H1 (cell line): ENCODE data around the gene KANSL1. TPM values are rescaled to one million over a fixed set of nuclear protein-coding genes. Genes with fewer than 3 reads are reported as not detected.

ENCODE experiments used
- CTCF ChIA-PET: fragments of 300-600 bp; sonication (Branson Sonifier 250); formaldehyde crosslinking; loops from one replicate; lab custom pipeline; 2021; ENCODE audit not compliant: partially characterized antibody; lab: Charles Lee
- POLR2A ChIA-PET: fragments of 300-600 bp; sonication (Branson Sonifier 250); formaldehyde crosslinking; loops from one replicate; lab custom pipeline; 2021; ENCODE audit warnings: inconsistent platforms; ENCODE audit not compliant: partially characterized antibody; lab: Charles Lee
- DNase-seq, 2 experiments: peaks; one replicate each; pipeline versions ENCODE4 v3.0.0 to v3.0.0-alpha.2; 2010 to 2022; ENCODE audit warnings: low spot score in 2 of 2, low read depth in 1 of 2, mixed read lengths in 1 of 2
- FAIRE-seq: peaks from 2 replicates; lab custom pipeline; 2011; peaks lifted over from hg19 to GRCh38; lab: Jason Lieb, UNC
- H2AFZ ChIP-seq: 2 replicates; pipeline ENCODE4 v1.8.1; 2012; ENCODE audit warnings: low read length, inconsistent platforms
- H2AK5ac ChIP-seq: 2 replicates; pipeline ENCODE4 v1.6.1; 2013; ENCODE audit warnings: low read depth, low read length
- H2BK120ac ChIP-seq: replicated peaks from 2 replicates; pipeline ENCODE3; 2013; ENCODE audit warnings: low read depth, low read length, inconsistent platforms
- H2BK12ac ChIP-seq: 2 replicates; pipeline ENCODE4 v1.6.1; 2013; ENCODE audit warnings: low read depth, low read length
- H2BK15ac ChIP-seq: 2 replicates; pipeline ENCODE4 v1.6.1; 2013; ENCODE audit warnings: low read length
- H2BK20ac ChIP-seq: 2 replicates; pipeline ENCODE4 v1.6.1; 2013; ENCODE audit warnings: low read length
- H2BK5ac ChIP-seq: 2 replicates; pipeline ENCODE4 v1.6.1; 2013; ENCODE audit warnings: low read depth, low read length
- H3K14ac ChIP-seq: 2 replicates; pipeline ENCODE4 v1.6.1; 2013; ENCODE audit warnings: inconsistent platforms; ENCODE audit not compliant: insufficient read length
- H3K18ac ChIP-seq: 2 replicates; pipeline ENCODE4 v1.6.1; 2013; ENCODE audit warnings: low read length; ENCODE audit errors: extremely low read depth
- H3K23ac ChIP-seq: 2 replicates; pipeline ENCODE4 v1.6.1; 2013; ENCODE audit warnings: inconsistent platforms; ENCODE audit not compliant: insufficient read length
- H3K23me2 ChIP-seq: 2 replicates; pipeline ENCODE4 v1.6.1; 2013; ENCODE audit warnings: low read depth, low read length
- H3K27ac ChIP-seq: 2 replicates; pipeline ENCODE4 v1.6.1; 2011; ENCODE audit warnings: low read depth, low read length, inconsistent platforms
- H3K27me3 ChIP-seq, 4 experiments: replicated peaks in 1 of 4; 1 replicate in 1 of 4; 2 replicates in 3 of 4; pipeline versions ENCODE4 v1.6.1 to v1.8.1; 2011 to 2013; ENCODE audit warnings: low read length in 3 of 4, mild to moderate bottlenecking in 3 of 4, inconsistent platforms in 2 of 4, mixed read lengths in 2 of 4, moderate library complexity in 1 of 4; ENCODE audit not compliant: control insufficient read depth in 3 of 4, insufficient read depth in 3 of 4; ENCODE audit errors: extremely low read depth in 1 of 4
- H3K36me3 ChIP-seq, 4 experiments: 2 replicates each; pipeline versions ENCODE4 v1.6.1 to v1.8.1; 2011 to 2013; ENCODE audit warnings: mild to moderate bottlenecking in 4 of 4, low read length in 3 of 4, moderate library complexity in 2 of 4, control low read depth in 1 of 4, inconsistent platforms in 1 of 4; ENCODE audit not compliant: insufficient read depth in 4 of 4, control insufficient read depth in 2 of 4
- H3K4ac ChIP-seq: replicated peaks from 2 replicates; pipeline ENCODE3; 2013; ENCODE audit warnings: low read length, low read depth, mixed read lengths, inconsistent platforms; ENCODE audit not compliant: insufficient read length
- H3K4me1 ChIP-seq, 4 experiments: replicated peaks in 1 of 4; 1 replicate in 1 of 4; 2 replicates in 3 of 4; pipeline versions ENCODE4 v1.6.1 to v1.8.1; 2011 to 2013; ENCODE audit warnings: low read length in 3 of 4, inconsistent platforms in 2 of 4, mixed read lengths in 1 of 4; ENCODE audit not compliant: insufficient read depth in 4 of 4, control insufficient read depth in 3 of 4
- H3K4me2 ChIP-seq, 2 experiments: 2 replicates each; pipeline versions ENCODE4 v1.6.1 to v1.8.1; 2011 to 2013; ENCODE audit warnings: low read depth in 2 of 2, low read length in 2 of 2, control low read depth in 1 of 2, inconsistent platforms in 1 of 2, mild to moderate bottlenecking in 1 of 2; ENCODE audit not compliant: insufficient read depth in 1 of 2
- H3K4me3 ChIP-seq, 4 experiments: fragments of 200-600, 300-600 bp in 1 of 4; sonication (generic), shearing (Covaris generic), sonication (Bioruptor Twin) in 1 of 4; 2 replicates each; pipeline versions ENCODE4 v1.5.1 to v1.8.1; 2011 to 2016; ENCODE audit warnings: low read length in 4 of 4, low read depth in 3 of 4, control low read depth in 2 of 4, inconsistent platforms in 2 of 4, mild to moderate bottlenecking in 2 of 4, mixed read lengths in 1 of 4, moderate library complexity in 1 of 4; ENCODE audit not compliant: insufficient read depth in 2 of 4; ENCODE audit errors: extremely low read depth in 1 of 4
- H3K56ac ChIP-seq: replicated peaks from 2 replicates; pipeline ENCODE3; 2013; ENCODE audit warnings: low read depth, mild to moderate bottlenecking, mixed read lengths, low read length, inconsistent platforms; ENCODE audit not compliant: insufficient read length
- H3K79me1 ChIP-seq: 2 replicates; pipeline ENCODE4 v1.6.1; 2013; ENCODE audit warnings: low read depth, low read length, control low read depth
- H3K79me2 ChIP-seq, 2 experiments: 2 replicates each; pipeline versions ENCODE4 v1.6.1 to v1.8.1; 2012 to 2013; ENCODE audit warnings: low read length in 2 of 2, mild to moderate bottlenecking in 2 of 2, inconsistent platforms in 1 of 2; ENCODE audit not compliant: insufficient read depth in 2 of 2, control insufficient read depth in 1 of 2
- H3K9ac ChIP-seq, 4 experiments: replicated peaks in 1 of 4; 1 replicate in 1 of 4; 2 replicates in 3 of 4; pipeline versions ENCODE4 v1.6.1 to v1.8.1; 2011 to 2013; ENCODE audit warnings: low read depth in 3 of 4, low read length in 3 of 4, control low read depth in 2 of 4, mild to moderate bottlenecking in 2 of 4, moderate library complexity in 2 of 4, inconsistent platforms in 1 of 4; ENCODE audit errors: extremely low read depth in 1 of 4
- H3K9me3 ChIP-seq, 2 experiments: 2 replicates each; pipeline versions ENCODE4 v1.6.1 to v1.8.1; 2012 to 2013; ENCODE audit warnings: mild to moderate bottlenecking in 2 of 2, moderate library complexity in 2 of 2, control low read depth in 1 of 2, inconsistent platforms in 1 of 2, low read depth in 1 of 2, low read length in 1 of 2, mixed read lengths in 1 of 2; ENCODE audit not compliant: insufficient read depth in 2 of 2
- H4K20me1 ChIP-seq, 2 experiments: replicated peaks in 1 of 2; 2 replicates each; pipeline versions ENCODE3 to v1.8.1; 2011 to 2013; ENCODE audit warnings: inconsistent platforms in 2 of 2, low read length in 2 of 2, mild to moderate bottlenecking in 1 of 2; ENCODE audit not compliant: insufficient read depth in 2 of 2, control insufficient read depth in 1 of 2
- H4K5ac ChIP-seq: 2 replicates; pipeline ENCODE4 v1.6.1; 2013; ENCODE audit warnings: low read length, low read depth, mixed read lengths, inconsistent platforms; ENCODE audit not compliant: insufficient read length
- H4K8ac ChIP-seq: 2 replicates; pipeline ENCODE4 v1.8.0; 2013; ENCODE audit warnings: mild to moderate bottlenecking, moderate library complexity, low read length, inconsistent platforms; ENCODE audit not compliant: insufficient read depth; ENCODE audit errors: extremely low read depth
- H4K91ac ChIP-seq: replicated peaks from 2 replicates; pipeline ENCODE3; 2013; ENCODE audit warnings: low read length, mixed read lengths, inconsistent platforms; ENCODE audit not compliant: insufficient read length
- CBX8 ChIP-seq: fragments of 300-800, 300-1000 bp; sonication (generic); IDR thresholded peaks from 2 replicates; pipeline ENCODE4 v1.7.1; 2016; ENCODE audit warnings: low read depth, low read length, borderline replicate concordance
- CEBPB ChIP-seq: IDR thresholded peaks from 2 replicates; pipeline ENCODE4 v1.6.1; 2012; ENCODE audit warnings: low read depth, low read length
- FOSL1 ChIP-seq: IDR thresholded peaks from 2 replicates; pipeline ENCODE4 v1.6.1; 2011; ENCODE audit warnings: mild to moderate bottlenecking, low read depth, low read length, moderate library complexity; ENCODE audit not compliant: insufficient read depth
- HDAC6 ChIP-seq: IDR thresholded peaks from one replicate; pipeline ENCODE4 v1.7.1; 2012; ENCODE audit warnings: low read depth, mild to moderate bottlenecking, inconsistent platforms, low read length, moderate library complexity
- JUN ChIP-seq: IDR thresholded peaks from 2 replicates; pipeline ENCODE4 v1.6.1; 2011; ENCODE audit warnings: low read depth, mild to moderate bottlenecking, improper control_type of control experiment, low read length
- KDM4A ChIP-seq: IDR thresholded peaks from one replicate; pipeline ENCODE4 v1.7.1; 2012; ENCODE audit warnings: low read depth, mild to moderate bottlenecking, moderate library complexity, low read length, inconsistent platforms; ENCODE audit not compliant: severe bottlenecking
- MAFK ChIP-seq: IDR thresholded peaks from 2 replicates; pipeline ENCODE4 v1.6.1; 2012; ENCODE audit warnings: low read depth, mild to moderate bottlenecking, improper control_type of control experiment, low read length
- RXRA ChIP-seq: IDR thresholded peaks from 2 replicates; pipeline ENCODE4 v1.6.1; 2011; ENCODE audit warnings: low read depth, mild to moderate bottlenecking, low read length, moderate library complexity; ENCODE audit not compliant: insufficient read depth
- SIRT6 ChIP-seq: IDR thresholded peaks from one replicate; pipeline ENCODE4 v1.7.1; 2012; ENCODE audit warnings: low read length, inconsistent platforms
- SP1 ChIP-seq: IDR thresholded peaks from 2 replicates; pipeline ENCODE4 v1.6.1; 2011; ENCODE audit warnings: low read depth, low read length
- SUZ12 ChIP-seq: fragments of 200-600 bp; sonication (generic); IDR thresholded peaks from 2 replicates; pipeline ENCODE4 v1.6.1; 2012; ENCODE audit warnings: mild to moderate bottlenecking, inconsistent platforms, low read length, moderate library complexity, mixed read lengths
- TCF12 ChIP-seq: IDR thresholded peaks from 2 replicates; pipeline ENCODE4 v1.6.1; 2011; ENCODE audit warnings: low read depth, mild to moderate bottlenecking, low read length
- ZNF274 ChIP-seq: IDR thresholded peaks from 2 replicates; pipeline ENCODE4 v1.7.0; 2012; ENCODE audit warnings: low read length, borderline replicate concordance; ENCODE audit errors: extremely low read depth
- WGBS, 2 experiments: shearing (Covaris generic) in 1 of 2; methylation state at CpG; one replicate each; pipeline versions ENCODE4 v1.1.6 to v1.1.7; 2013 to 2015; ENCODE audit warnings: low lambda C conversion rate in 2 of 2, mixed read lengths in 2 of 2, inconsistent platforms in 1 of 2, low coverage in 1 of 2, missing lambda C conversion rate in 1 of 2; ENCODE audit not compliant: insufficient replicate concordance in 2 of 2, insufficient coverage in 1 of 2, insufficient read length in 1 of 2; ENCODE audit errors: extremely low coverage in 1 of 2, missing lambda C conversion rate in 1 of 2; 5-methylcytosine and 5-hydroxymethylcytosine counted together
- polyA plus RNA-seq, 7 experiments: library from polyadenylated mRNA; depleted of rRNA in 3 of 7; stranded (reverse) in 5 of 7; unstranded in 2 of 7; fragments of >200 nt in 5 of 7; fragments of 200-250 nt in 2 of 7; gene quantifications; 1 replicate in 5 of 7; 2 replicates in 1 of 7; 4 replicates in 1 of 7; pipeline versions ENCODE4 v1.2.1 to v1.2.3, GENCODE V29; 2011 to 2013; ENCODE audit warnings: missing spikeins in 2 of 7, mixed read lengths in 2 of 7
- total RNA-seq: library from RNA; stranded (reverse); fragmentation: NEBNext Ultra II Directional; extraction: Animal tissue kit (Norgen Biotek cat#: 25700); gene quantifications from 2 replicates; pipeline ENCODE4 v1.2.1, GENCODE V29; 2021
- TF ChIP-seq, protein P1 (sequence below): IDR thresholded peaks from 2 replicates; pipeline ENCODE4 v1.6.1; 2011; ENCODE audit warnings: low read depth, mild to moderate bottlenecking, low read length; ENCODE audit not compliant: insufficient read depth

Gene KANSL1
- total and polyA plus RNA-seq, 2 of the 8 experiments (the other 6 are each of a cell fraction or from before 2014, with no cell fraction given), result 34.0 to 128 TPM

DNA sequence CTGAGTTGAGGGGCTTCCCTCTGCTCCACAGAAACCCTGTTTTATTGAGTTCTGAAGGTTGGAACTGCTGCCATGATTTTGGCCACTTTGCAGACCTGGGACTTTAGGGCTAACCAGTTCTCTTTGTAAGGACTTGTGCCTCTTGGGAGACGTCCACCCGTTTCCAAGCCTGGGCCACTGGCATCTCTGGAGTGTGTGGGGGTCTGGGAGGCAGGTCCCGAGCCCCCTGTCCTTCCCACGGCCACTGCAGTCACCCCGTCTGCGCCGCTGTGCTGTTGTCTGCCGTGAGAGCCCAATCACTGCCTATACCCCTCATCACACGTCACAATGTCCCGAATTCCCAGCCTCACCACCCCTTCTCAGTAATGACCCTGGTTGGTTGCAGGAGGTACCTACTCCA, 168.2 kb downstream of the KANSL1 start:
- H3K9me3 ChIP-seq, result no peaks in the 10 kb centered on the region
- no peak overlapping the region for H3K4me3 ChIP-seq
- H2BK15ac ChIP-seq, result no peak overlapping the region
- 95% methylated on average over 10 of the region's 10 CpGs; no CpG with 5 or more reads in 1 of the 2 experiments for WGBS, 2 experiments
- no peak overlapping the region for H3K23ac ChIP-seq
- no peak overlapping the region for H2AFZ ChIP-seq
- H3K79me2 ChIP-seq, result no peaks in the 10 kb centered on the region
- H3K9ac ChIP-seq, result no peak overlapping the region
- H2BK12ac ChIP-seq, result no peak overlapping the region
- H3K14ac ChIP-seq, result no peak overlapping the region
- H3K79me1 ChIP-seq, result no peaks in the 10 kb centered on the region
- no peak overlapping the region for H2BK20ac ChIP-seq
- H3K36me3 ChIP-seq, result peaks cover 0 to 8% (median 0%) of the 10 kb centered on the region in 4 experiments; a peak in 2 of 8 replicates
- H4K91ac ChIP-seq, result no peak overlapping the region
- H4K8ac ChIP-seq, result no peak overlapping the region
- POLR2A ChIA-PET, result interaction anchor here (1.4 kb wide), 1 partner anchor 12 kb away, joined by 5 read pairs; no protein-coding TSS in a partner anchor
- FAIRE-seq (no peak), DNase-seq (no peak)
- H3K56ac ChIP-seq, result no peak overlapping the region
- no peak overlapping the region for H3K4me2 ChIP-seq
- H2AK5ac ChIP-seq, result no peak overlapping the region
- no peak overlapping the region for H3K4ac ChIP-seq
- no peak overlapping the region for H4K5ac ChIP-seq
- no peak overlapping the region for H3K27ac ChIP-seq
- H3K23me2 ChIP-seq, result no peaks in the 10 kb centered on the region
- H3K27me3 ChIP-seq, result no peaks in the 10 kb centered on the region
- H2BK120ac ChIP-seq, result no peak overlapping the region
- no peak overlapping the region for H3K18ac ChIP-seq
- CTCF ChIA-PET, result interaction anchor here (1.0 to 2.3 kb wide), 3 partner anchors 21 to 54 kb away, joined by 3 to 12 read pairs (median 6); no protein-coding TSS in a partner anchor
- no peak overlapping the region for H2BK5ac ChIP-seq
- peaks cover 3 to 19% (median 6%) of the 10 kb centered on the region in 4 experiments for H3K4me1 ChIP-seq
- H4K20me1 ChIP-seq, result peaks cover 1 to 5% of the 10 kb centered on the region in 2 experiments
- TF ChIP-seq SIRT6, result no peak
- no peak for TF ChIP-seq HDAC6
- TF ChIP-seq JUN, result no peak
- no peak for TF ChIP-seq SP1
- TF ChIP-seq ZNF274, result no peak
- no peak for TF ChIP-seq CBX8
- no peak for TF ChIP-seq TCF12
- no peak for TF ChIP-seq KDM4A
- no peak for TF ChIP-seq SUZ12
- no peak for TF ChIP-seq CEBPB
- no peak for TF ChIP-seq RXRA
- no peak for TF ChIP-seq MAFK
- TF ChIP-seq FOSL1, result no peak
- TF ChIP-seq, protein P1, sequence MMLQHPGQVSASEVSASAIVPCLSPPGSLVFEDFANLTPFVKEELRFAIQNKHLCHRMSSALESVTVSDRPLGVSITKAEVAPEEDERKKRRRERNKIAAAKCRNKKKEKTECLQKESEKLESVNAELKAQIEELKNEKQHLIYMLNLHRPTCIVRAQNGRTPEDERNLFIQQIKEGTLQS, result no peak
